ENCODE results near the gene JUP. TPM values are rescaled to one million over a fixed set of nuclear protein-coding genes. Genes with fewer than 3 reads are reported as not detected.

Gene JUP
- total RNA-seq, 2 donors from 2014 or later, result 0.63 to 1.4 TPM

Other genes starting within 250 kb of the JUP start
- not detected for gene KRT9, start 214.7 kb downstream of the JUP start, total RNA-seq
- gene KRT14, start 199.8 kb downstream of the JUP start, total RNA-seq, result not detected
- gene KRT16, start 173.9 kb downstream of the JUP start, total RNA-seq, result not detected
- gene KRT17, start 162.1 kb downstream of the JUP start, total RNA-seq, result not detected
- gene EIF1, start 97.8 kb downstream of the JUP start, total RNA-seq, result 1,000 to 10,000 TPM; 2,426 to 2,697 TPM
- not detected for gene GAST, start 74.4 kb downstream of the JUP start, total RNA-seq
- 1 to 10 TPM in 1 of 2 donors, under 1 TPM in 1; 0.15 to 1.3 TPM for gene HAP1, start 52.1 kb downstream of the JUP start, total RNA-seq
- gene P3H4, start 25.2 kb upstream of the JUP start, total RNA-seq, result 1 to 10 TPM; 1.7 to 2.0 TPM
- not detected for gene FKBP10, start 26.3 kb upstream of the JUP start, total RNA-seq
- 10 to 100 TPM; 23.1 to 28.9 TPM for gene NT5C3B, start 49.5 kb upstream of the JUP start, total RNA-seq
- not detected for gene KLHL10, start 51.1 kb upstream of the JUP start, total RNA-seq
- gene KLHL11, start 78.7 kb upstream of the JUP start, total RNA-seq, result 10 to 100 TPM; 17.7 to 31.6 TPM
- 10 to 100 TPM; 65.5 to 73.4 TPM for gene ACLY, start 132.2 kb upstream of the JUP start, total RNA-seq
- 1 to 10 TPM; 3.7 to 4.3 TPM for gene ODAD4, start 143.9 kb upstream of the JUP start, total RNA-seq
- gene CNP, start 180.1 kb upstream of the JUP start, total RNA-seq, result 10 to 100 TPM; 21.0 to 23.4 TPM
- gene DNAJC7, start 230.7 kb upstream of the JUP start, total RNA-seq, result 100 to 1,000 TPM; 113 to 124 TPM
- gene NKIRAS2, start 233.4 kb upstream of the JUP start, total RNA-seq, result 10 to 100 TPM; 14.3 to 15.6 TPM

Data from T-helper 17 cell (primary cell).